Colonic mucosa (tissue), 4 donors: ENCODE results near the gene PHKB. TPM values are rescaled to one million over a fixed set of nuclear protein-coding genes. Genes with fewer than 3 reads are reported as not detected.
A peak's percentile ranks its signal among the peaks of the same experiment; 100 is the strongest.

Source experiments
- DNase-seq: peaks from one replicate; pipeline ENCODE4 v3.0.0-alpha.2; 2020
- H3K27ac ChIP-seq: fragments of 200-600 bp; one replicate; pipeline ENCODE4 v1.8.0; 2021
- H3K27me3 ChIP-seq: fragments of 200-600 bp; one replicate; pipeline ENCODE4 v1.8.0; 2021
- H3K36me3 ChIP-seq: fragments of 200-600 bp; one replicate; pipeline ENCODE4 v1.8.0; 2021
- H3K4me1 ChIP-seq: fragments of 200-600 bp; one replicate; pipeline ENCODE4 v1.8.0; 2021; ENCODE audit warnings: mild to moderate bottlenecking
- H3K4me3 ChIP-seq: fragments of 200-600 bp; one replicate; pipeline ENCODE4 v1.8.0; 2021
- H3K9ac ChIP-seq, 2 donors: one replicate each; pipeline ENCODE4 v1.7.0; 2013; ENCODE audit warnings: control low read depth in 2 of 2, low read depth in 2 of 2, low read length in 2 of 2
- H3K9me3 ChIP-seq: fragments of 200-600 bp; one replicate; pipeline ENCODE4 v1.8.0; 2021
- CTCF ChIP-seq: fragments of 200-600 bp; IDR thresholded peaks from one replicate; pipeline ENCODE4 v1.8.0; 2022; ENCODE audit warnings: antibody characterized with exemption, mild to moderate bottlenecking
- intact Hi-C: fragments of 100-400 bp; cut with DNase I; formaldehyde crosslinking; loops from one replicate; pipeline ENCODE4 v1.14.1; 2022
- total RNA-seq, 2 donors: library from RNA; stranded (reverse); fragmentation: NEBNext Ultra II Directional in 1 of 2; extraction: Animal tissue kit (Norgen Biotek cat#: 25700) in 1 of 2; gene quantifications; one replicate each; pipeline ENCODE4 v1.2.1, GENCODE V29; 2021
- donor health status: healthy.
- donor health status: DM: no; HTN: no; CAD: no.
- donor health status: DM: no; HTN: no; CAD: no.

The PHKB gene
- total RNA-seq, 2 donors from 2014 or later, result 74.9 to 80.6 TPM

GRCh38 chr16:47492036-47492427 is 30.9 kb downstream of the PHKB start:
- Histone ChIP-seq H3K27ac (no peak overlapping the region), H3K36me3 (no peaks in the 10 kb centered on the region), H3K9ac (no peak overlapping the region), H3K27me3 (no peaks in the 10 kb centered on the region), H3K4me1 (no peaks in the 10 kb centered on the region), H3K4me3 (no peak overlapping the region), H3K9me3 (peaks cover 4% of the 10 kb centered on the region)
- no peak for DNase-seq
- no peak for TF ChIP-seq CTCF
- intact Hi-C loops, result no loop called here

- Histone ChIP-seq H3K4me3 (no peak overlapping the region), H3K27me3 (no peaks in the 10 kb centered on the region), H3K36me3 (no peaks in the 10 kb centered on the region), H3K9me3 (peaks cover 4% of the 10 kb centered on the region), H3K4me1 (no peaks in the 10 kb centered on the region), H3K9ac (no peak overlapping the region), H3K27ac (peak overlapping the region; percentile 46)
- peak; percentile 58 for DNase-seq
- intact Hi-C loops, result no loop called here
- no peak for TF ChIP-seq CTCF
These were observed 31.6 kb downstream of the PHKB start for GRCh38 chr16:47492428-47493377.

GRCh38 chr16:47493381-47494337 is 32.5 kb downstream of the PHKB start:
- intact Hi-C loops, result no loop called here
- Histone ChIP-seq H3K4me3 (no peak overlapping the region), H3K4me1 (no peaks in the 10 kb centered on the region), H3K9ac (no peak overlapping the region), H3K27me3 (no peaks in the 10 kb centered on the region), H3K27ac (peak overlapping the region; percentile 46), H3K36me3 (no peaks in the 10 kb centered on the region), H3K9me3 (peaks cover 4% of the 10 kb centered on the region)
- no peak for TF ChIP-seq CTCF
- no peak for DNase-seq

- Histone ChIP-seq H3K9ac (no peak overlapping the region), H3K27me3 (no peaks in the 10 kb centered on the region), H3K4me1 (no peaks in the 10 kb centered on the region), H3K4me3 (no peak overlapping the region), H3K27ac (no peak overlapping the region), H3K9me3 (no peaks in the 10 kb centered on the region), H3K36me3 (no peaks in the 10 kb centered on the region)
- DNase-seq, result no peak
- TF ChIP-seq CTCF, result no peak
- intact Hi-C loops, result no loop called here
These were observed 38.1 kb downstream of the PHKB start for GRCh38 chr16:47499080-47499699.

GRCh38 chr16:47499700-47500264 is 38.7 kb downstream of the PHKB start:
- H3K36me3 ChIP-seq, result no peaks in the 10 kb centered on the region

More at GRCh38 chr16:47499700-47500264, 38.7 kb downstream of the PHKB start:
- Histone ChIP-seq H3K9me3 (no peaks in the 10 kb centered on the region), H3K4me3 (no peak overlapping the region), H3K9ac (peak overlapping the region in 1 of 2 donors; percentile 20), H3K27ac (no peak overlapping the region), H3K4me1 (no peaks in the 10 kb centered on the region), H3K27me3 (no peaks in the 10 kb centered on the region)
- intact Hi-C loops, result no loop called here
- TF ChIP-seq CTCF, result no peak
- no peak for DNase-seq
